Panc1 (cell line): ENCODE results near the gene SPOCK1.

Experiments
- CTCF ChIP-seq: fragments of 450-650 bp; IDR thresholded peaks from 2 replicates; pipeline ENCODE4 v1.5.1; 2017; ENCODE audit warnings: mild to moderate bottlenecking
- POLR2AphosphoS5 ChIP-seq: IDR thresholded peaks from 2 replicates; pipeline ENCODE4 v1.6.1; 2012; ENCODE audit warnings: mild to moderate bottlenecking, low read depth, low read length, moderate library complexity
- SIN3A ChIP-seq: IDR thresholded peaks from 2 replicates; pipeline ENCODE4 v1.6.1; 2012; ENCODE audit warnings: low read depth, mild to moderate bottlenecking, low read length, moderate library complexity, borderline replicate concordance; ENCODE audit not compliant: insufficient read depth
- TCF7L2 ChIP-seq: IDR thresholded peaks from 2 replicates; pipeline ENCODE4 v1.6.1; 2011; ENCODE audit warnings: mild to moderate bottlenecking, low read depth, low read length, inconsistent platforms
- TF ChIP-seq, protein P1 (sequence below), 2 experiments: IDR thresholded peaks; 2 replicates each; pipeline ENCODE4 v1.6.1; 2011 to 2012; ENCODE audit warnings: low read depth in 2 of 2, control low read depth in 1 of 2, low read length in 1 of 2, mild to moderate bottlenecking in 1 of 2, moderate library complexity in 1 of 2; ENCODE audit not compliant: insufficient read depth in 1 of 2

GRCh38 chr5:137440795-137441194, 58.3 kb downstream of the SPOCK1 start:
- TF ChIP-seq CTCF (no peak), POLR2AphosphoS5 (no peak), TCF7L2 (no peak), SIN3A (no peak)
- TF ChIP-seq, protein P1, sequence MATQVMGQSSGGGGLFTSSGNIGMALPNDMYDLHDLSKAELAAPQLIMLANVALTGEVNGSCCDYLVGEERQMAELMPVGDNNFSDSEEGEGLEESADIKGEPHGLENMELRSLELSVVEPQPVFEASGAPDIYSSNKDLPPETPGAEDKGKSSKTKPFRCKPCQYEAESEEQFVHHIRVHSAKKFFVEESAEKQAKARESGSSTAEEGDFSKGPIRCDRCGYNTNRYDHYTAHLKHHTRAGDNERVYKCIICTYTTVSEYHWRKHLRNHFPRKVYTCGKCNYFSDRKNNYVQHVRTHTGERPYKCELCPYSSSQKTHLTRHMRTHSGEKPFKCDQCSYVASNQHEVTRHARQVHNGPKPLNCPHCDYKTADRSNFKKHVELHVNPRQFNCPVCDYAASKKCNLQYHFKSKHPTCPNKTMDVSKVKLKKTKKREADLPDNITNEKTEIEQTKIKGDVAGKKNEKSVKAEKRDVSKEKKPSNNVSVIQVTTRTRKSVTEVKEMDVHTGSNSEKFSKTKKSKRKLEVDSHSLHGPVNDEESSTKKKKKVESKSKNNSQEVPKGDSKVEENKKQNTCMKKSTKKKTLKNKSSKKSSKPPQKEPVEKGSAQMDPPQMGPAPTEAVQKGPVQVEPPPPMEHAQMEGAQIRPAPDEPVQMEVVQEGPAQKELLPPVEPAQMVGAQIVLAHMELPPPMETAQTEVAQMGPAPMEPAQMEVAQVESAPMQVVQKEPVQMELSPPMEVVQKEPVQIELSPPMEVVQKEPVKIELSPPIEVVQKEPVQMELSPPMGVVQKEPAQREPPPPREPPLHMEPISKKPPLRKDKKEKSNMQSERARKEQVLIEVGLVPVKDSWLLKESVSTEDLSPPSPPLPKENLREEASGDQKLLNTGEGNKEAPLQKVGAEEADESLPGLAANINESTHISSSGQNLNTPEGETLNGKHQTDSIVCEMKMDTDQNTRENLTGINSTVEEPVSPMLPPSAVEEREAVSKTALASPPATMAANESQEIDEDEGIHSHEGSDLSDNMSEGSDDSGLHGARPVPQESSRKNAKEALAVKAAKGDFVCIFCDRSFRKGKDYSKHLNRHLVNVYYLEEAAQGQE (IDR thresholded peaks at IDR 0.05; ENCODE audit: insufficient read depth in 1 of 2, low read depth in 2 of 2, low read length in 1 of 2) = no peak
